Kidney (tissue), 14 donors: ENCODE measurements around the gene ZNF423. TPM values are rescaled to one million over a fixed set of nuclear protein-coding genes. Genes with fewer than 3 reads are reported as not detected.

ENCODE experiments used
- DNase-seq, 5 donors: peaks; one replicate each; pipeline ENCODE4 v3.0.0-alpha.2; 2013 to 2020
- FAIRE-seq: peaks from 2 replicates; lab custom pipeline; 2012; peaks lifted over from hg19 to GRCh38; lab: Jason Lieb, UNC
- H3K27ac ChIP-seq, 2 donors: one replicate each; pipeline ENCODE4 v1.7.0; 2013; ENCODE audit warnings: low read depth in 2 of 2, low read length in 2 of 2, inconsistent platforms in 1 of 2
- H3K27me3 ChIP-seq: one replicate; pipeline ENCODE4 v1.7.1; 2013; ENCODE audit warnings: low read length, inconsistent platforms; ENCODE audit not compliant: control insufficient read depth, insufficient read depth
- H3K36me3 ChIP-seq, 3 donors: one replicate each; pipeline versions ENCODE4 v1.7.0 to v1.7.1; 2013; ENCODE audit warnings: low read length in 3 of 3, control low read depth in 1 of 3, inconsistent platforms in 1 of 3; ENCODE audit not compliant: insufficient read depth in 3 of 3, control insufficient read depth in 2 of 3
- H3K4me1 ChIP-seq, 3 donors: one replicate each; pipeline versions ENCODE4 v1.7.0 to v1.7.1; 2013; ENCODE audit warnings: low read length in 3 of 3, inconsistent platforms in 1 of 3, low read depth in 1 of 3; ENCODE audit not compliant: control insufficient read depth in 2 of 3, insufficient read depth in 2 of 3
- H3K4me3 ChIP-seq, 3 donors: one replicate each; pipeline versions ENCODE4 v1.7.0 to v1.8.1; 2013; ENCODE audit warnings: low read length in 3 of 3, control low read depth in 1 of 3, inconsistent platforms in 1 of 3
- H3K9ac ChIP-seq, 3 donors: one replicate each; pipeline versions ENCODE4 v1.7.0 to v1.7.1; 2013; ENCODE audit warnings: low read length in 3 of 3, control low read depth in 1 of 3, inconsistent platforms in 1 of 3
- H3K9me3 ChIP-seq, 3 donors: one replicate each; pipeline versions ENCODE4 v1.7.0 to v1.7.1; 2013; ENCODE audit warnings: low read length in 3 of 3, control low read depth in 1 of 3, inconsistent platforms in 1 of 3; ENCODE audit not compliant: control insufficient read depth in 2 of 3, insufficient read depth in 1 of 3
- intact Hi-C: fragments of 100-400 bp; cut with DNase I; formaldehyde crosslinking; loops from one replicate; pipeline ENCODE4 v1.11.1; 2022
- polyA plus RNA-seq: library from polyadenylated mRNA; stranded (reverse); fragments of 350-450 nt; fragmentation: Illumina TruSeq; extraction: RNeasy Lipid Tissue Mini Kit (QIAGEN cat#74804); gene quantifications from one replicate; pipeline ENCODE4 v1.2.3, GENCODE V29; 2014; ENCODE audit warnings: low read depth, low replicate concordance; ENCODE audit not compliant: insufficient read depth
- total RNA-seq: library from RNA; stranded (reverse); fragmentation: NEBNext Ultra II Directional; extraction: Animal tissue kit (Norgen Biotek cat#: 25700); gene quantifications from one replicate; pipeline ENCODE4 v1.2.1, GENCODE V29; 2021
- TF ChIP-seq, protein P1 (sequence below): IDR thresholded peaks from 3 replicates; pipeline ENCODE4 v1.5.1; 2012; ENCODE audit warnings: mild to moderate bottlenecking, moderate library complexity, borderline replicate concordance; ENCODE audit not compliant: insufficient read depth; ENCODE audit errors: extremely low read depth
- donor health status: control.
- donor health status: control.
- donor health status: control.
- donor health status: control.
- donor health status: control.
- donor health status: DM: yes; HTN: yes; CAD: no.
- donor health status: Normal renal cell carcinoma (clear cell type).

The ZNF423 gene
- total and polyA plus RNA-seq, 2 donors from 2014 or later, result 2.0 to 8.4 TPM

DNA sequence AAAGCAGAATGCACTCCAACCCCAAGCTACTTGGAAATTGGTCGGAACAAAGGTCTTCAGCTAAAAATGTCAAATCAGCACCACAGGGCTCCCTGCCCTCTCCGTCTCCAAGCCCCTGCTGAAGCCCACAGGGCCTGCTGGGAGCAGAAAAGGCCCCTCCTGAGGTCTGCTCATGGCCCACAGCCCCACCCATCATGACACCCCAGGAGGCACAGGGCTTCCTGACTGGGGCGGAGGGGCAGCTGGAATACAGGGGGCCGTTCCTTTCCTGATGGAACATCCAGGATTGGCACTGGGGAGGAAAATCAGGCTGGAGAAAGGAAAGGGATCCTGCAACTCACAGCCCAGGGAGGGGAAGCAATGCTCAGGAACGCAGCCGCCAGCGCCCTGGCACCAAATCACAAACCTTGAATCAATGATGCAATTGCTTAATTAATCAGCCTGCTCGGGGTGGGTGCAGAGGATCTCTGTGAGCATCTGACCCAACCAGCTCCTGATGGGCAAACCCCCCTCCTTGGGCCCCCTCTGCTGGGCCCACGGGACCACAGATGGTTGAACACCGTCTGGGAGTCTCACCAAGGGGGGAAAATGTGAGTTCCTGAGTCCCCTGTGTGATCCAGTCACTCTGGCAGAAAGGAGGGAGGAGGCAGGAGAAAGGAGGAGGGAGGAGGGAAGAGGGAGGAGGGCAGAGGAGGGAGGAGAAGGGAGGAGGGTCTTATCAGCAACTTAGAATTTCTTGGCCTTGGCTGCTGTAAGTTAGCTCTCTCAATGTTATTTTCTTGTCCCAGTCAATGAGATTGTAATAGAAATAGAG lies 155.5 kb downstream of the ZNF423 start:
- Histone ChIP-seq H3K4me1 (peaks cover 0 to 11% (median 9%) of the 10 kb centered on the region in 3 donors), H3K27ac (peak overlapping the region in 1 of 2 donors; percentile 13), H3K36me3 (no peaks in the 10 kb centered on the region), H3K27me3 (no peaks in the 10 kb centered on the region), H3K9ac (no peak overlapping the region), H3K4me3 (no peak overlapping the region), H3K9me3 (no peaks in the 10 kb centered on the region)
- TF ChIP-seq, protein P1, sequence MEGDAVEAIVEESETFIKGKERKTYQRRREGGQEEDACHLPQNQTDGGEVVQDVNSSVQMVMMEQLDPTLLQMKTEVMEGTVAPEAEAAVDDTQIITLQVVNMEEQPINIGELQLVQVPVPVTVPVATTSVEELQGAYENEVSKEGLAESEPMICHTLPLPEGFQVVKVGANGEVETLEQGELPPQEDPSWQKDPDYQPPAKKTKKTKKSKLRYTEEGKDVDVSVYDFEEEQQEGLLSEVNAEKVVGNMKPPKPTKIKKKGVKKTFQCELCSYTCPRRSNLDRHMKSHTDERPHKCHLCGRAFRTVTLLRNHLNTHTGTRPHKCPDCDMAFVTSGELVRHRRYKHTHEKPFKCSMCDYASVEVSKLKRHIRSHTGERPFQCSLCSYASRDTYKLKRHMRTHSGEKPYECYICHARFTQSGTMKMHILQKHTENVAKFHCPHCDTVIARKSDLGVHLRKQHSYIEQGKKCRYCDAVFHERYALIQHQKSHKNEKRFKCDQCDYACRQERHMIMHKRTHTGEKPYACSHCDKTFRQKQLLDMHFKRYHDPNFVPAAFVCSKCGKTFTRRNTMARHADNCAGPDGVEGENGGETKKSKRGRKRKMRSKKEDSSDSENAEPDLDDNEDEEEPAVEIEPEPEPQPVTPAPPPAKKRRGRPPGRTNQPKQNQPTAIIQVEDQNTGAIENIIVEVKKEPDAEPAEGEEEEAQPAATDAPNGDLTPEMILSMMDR, result no peak
- FAIRE-seq, result no peak
- DNase-seq, result peak in 4 of 5 donors; percentile 69 to 91 (median 86)
- intact Hi-C loops, result no loop called here

DNA sequence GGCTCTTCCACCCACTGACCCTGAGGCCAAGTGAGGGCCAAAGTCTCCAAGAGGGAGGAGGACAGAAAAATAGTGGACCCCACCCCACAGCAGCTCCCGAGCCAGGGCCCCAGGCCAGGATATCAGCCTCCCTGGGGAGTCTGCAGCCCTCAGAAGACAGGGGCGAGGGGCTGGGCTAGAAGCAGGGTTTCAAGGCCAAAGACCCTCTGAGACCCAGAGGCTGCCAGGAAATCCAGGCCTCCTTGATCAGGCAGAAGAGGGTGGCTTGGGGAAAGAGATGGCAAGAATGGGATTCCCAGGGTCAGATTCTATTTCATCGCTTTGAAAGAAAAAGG lies 156.1 kb downstream of the ZNF423 start:
- Histone ChIP-seq H3K27ac (peak overlapping the region in 1 of 2 donors; percentile 13), H3K9ac (no peak overlapping the region), H3K9me3 (no peaks in the 10 kb centered on the region), H3K36me3 (no peaks in the 10 kb centered on the region), H3K27me3 (no peaks in the 10 kb centered on the region), H3K4me1 (peaks cover 0 to 11% (median 9%) of the 10 kb centered on the region in 3 donors), H3K4me3 (no peak overlapping the region)
- peak in 1 of 5 donors; percentile 21 for DNase-seq
- TF ChIP-seq, protein P1, result no peak
- intact Hi-C loops, result no loop called here
- no peak for FAIRE-seq

DNA sequence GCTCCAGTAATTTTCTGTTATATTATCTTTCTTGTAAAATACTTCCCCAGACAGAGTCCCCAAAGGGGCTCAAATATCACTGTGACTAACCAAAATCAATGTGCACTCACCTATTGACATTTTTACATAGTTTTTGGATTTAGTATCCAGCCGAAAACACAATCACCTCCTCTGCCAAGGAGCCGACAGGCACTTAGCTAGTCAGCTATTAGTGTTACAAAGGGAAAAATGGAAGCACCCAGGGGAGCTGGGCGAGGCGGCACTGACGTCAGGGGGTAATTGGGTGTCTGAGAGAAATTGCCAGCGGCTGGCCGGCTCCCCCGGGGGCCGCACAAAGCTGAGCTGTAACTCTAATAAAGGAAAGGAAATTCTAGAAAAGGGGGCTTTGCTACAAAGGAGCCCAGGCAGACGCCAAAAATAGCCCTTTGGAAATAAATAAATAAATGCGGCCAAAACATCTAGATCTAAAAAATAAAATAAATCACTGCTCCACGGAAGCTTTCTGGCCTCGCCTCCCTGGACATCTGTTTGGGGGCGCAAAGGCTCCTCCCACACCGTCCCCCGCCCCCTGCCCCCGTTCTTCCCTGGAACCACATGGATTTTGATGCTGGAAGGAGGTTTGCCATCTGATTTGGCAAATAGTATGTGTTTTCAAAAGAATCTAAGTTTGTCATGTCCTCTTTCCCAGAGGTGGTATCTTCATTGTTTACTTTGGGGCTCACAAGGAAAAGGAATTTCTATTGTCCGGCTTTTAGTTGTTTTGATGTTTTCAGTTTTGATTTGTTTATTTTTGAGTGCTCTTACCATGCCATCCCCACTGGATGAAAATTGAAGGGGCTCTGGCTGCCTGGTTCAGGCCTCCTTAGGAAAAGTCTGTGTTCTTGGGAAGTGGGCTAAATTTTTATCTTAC lies 156.7 kb downstream of the ZNF423 start:
- Histone ChIP-seq H3K4me1 (peaks cover 0 to 11% (median 9%) of the 10 kb centered on the region in 3 donors), H3K27ac (peak overlapping the region in 1 of 2 donors; percentile 13), H3K4me3 (no peak overlapping the region), H3K36me3 (no peaks in the 10 kb centered on the region), H3K9me3 (no peaks in the 10 kb centered on the region), H3K27me3 (no peaks in the 10 kb centered on the region), H3K9ac (no peak overlapping the region)
- FAIRE-seq (no peak), DNase-seq (peak in 3 of 5 donors; percentile 35 to 76 (median 55))
- intact Hi-C loops, result no loop called here
- TF ChIP-seq, protein P1, result no peak
